Stomach smooth muscle (tissue), 2 donors: ENCODE measurements around the gene KCNK4.

Experiments used
- H3K27ac ChIP-seq: one replicate; pipeline ENCODE4 v1.7.0; 2013; ENCODE audit warnings: mild to moderate bottlenecking, low read length, inconsistent platforms
- H3K27me3 ChIP-seq, 2 donors: one replicate each; pipeline ENCODE4 v1.7.0; 2013; ENCODE audit warnings: low read length in 2 of 2; ENCODE audit not compliant: insufficient read depth in 2 of 2, control insufficient read depth in 1 of 2
- H3K36me3 ChIP-seq, 2 donors: one replicate each; pipeline ENCODE4 v1.7.0; 2013; ENCODE audit warnings: low read length in 2 of 2; ENCODE audit not compliant: control insufficient read depth in 2 of 2, insufficient read depth in 2 of 2
- H3K4me1 ChIP-seq: one replicate; pipeline ENCODE4 v1.7.0; 2013; ENCODE audit warnings: low read length; ENCODE audit not compliant: control insufficient read depth, insufficient read depth
- H3K4me3 ChIP-seq, 2 donors: one replicate each; pipeline ENCODE4 v1.7.0; 2013; ENCODE audit warnings: low read length in 2 of 2
- H3K9ac ChIP-seq, 2 donors: one replicate each; pipeline ENCODE4 v1.7.0; 2013; ENCODE audit warnings: low read length in 2 of 2, mild to moderate bottlenecking in 1 of 2
- H3K9me3 ChIP-seq, 2 donors: one replicate each; pipeline ENCODE4 v1.7.0; 2013; ENCODE audit warnings: low read length in 2 of 2; ENCODE audit not compliant: control insufficient read depth in 2 of 2
- donor health status: healthy.
- donor health status: Pancreatic carcinoma.

Gene KCNK4

GRCh38 chr11:64347193-64347867 is 56.2 kb downstream of the KCNK4 start:
- Histone ChIP-seq H3K27me3 (no peaks in the 10 kb centered on the region), H3K9ac (no peak overlapping the region), H3K27ac (no peak overlapping the region), H3K36me3 (no peaks in the 10 kb centered on the region), H3K4me1 (peaks cover 2% of the 10 kb centered on the region), H3K4me3 (no peak overlapping the region), H3K9me3 (no peaks in the 10 kb centered on the region)

DNA sequence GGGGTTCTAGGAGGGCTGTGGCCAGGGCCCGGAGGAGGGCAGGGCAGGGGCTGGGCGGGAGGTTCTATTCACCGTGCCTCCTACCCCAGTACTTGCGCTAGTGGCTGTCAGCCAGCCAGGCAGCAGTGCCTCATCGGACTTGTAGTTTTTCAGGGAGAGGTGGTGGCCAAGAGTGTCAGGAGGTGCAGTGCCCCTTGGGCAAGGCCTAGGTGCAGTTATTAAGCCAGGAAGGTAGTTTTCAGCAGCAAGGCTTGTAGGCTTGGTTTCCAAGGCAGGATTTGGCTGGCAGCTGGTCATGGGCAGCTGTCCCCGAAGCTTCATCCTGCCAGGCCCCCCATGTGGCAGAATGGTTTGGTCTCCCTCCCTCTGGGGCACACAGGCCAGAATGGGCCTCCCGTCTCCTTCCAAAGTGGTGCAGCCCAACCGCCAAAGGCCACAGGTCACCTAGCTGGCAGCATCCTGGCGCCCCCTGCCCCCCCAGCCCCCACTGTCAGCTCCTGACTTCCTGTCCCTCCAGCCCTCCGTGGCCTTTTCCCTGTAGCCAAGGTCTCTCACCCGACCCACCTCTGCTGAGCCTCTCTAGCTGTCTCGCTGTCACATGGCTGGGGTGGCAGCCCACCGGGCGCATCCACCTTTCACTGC is 57.4 kb downstream of the KCNK4 start:
- no peaks in the 10 kb centered on the region for H3K36me3 ChIP-seq
- no peak overlapping the region for H3K9ac ChIP-seq
- H3K4me1 ChIP-seq, result no peaks in the 10 kb centered on the region
- H3K27ac ChIP-seq, result no peak overlapping the region
- no peaks in the 10 kb centered on the region for H3K9me3 ChIP-seq
- H3K4me3 ChIP-seq, result no peak overlapping the region
- H3K27me3 ChIP-seq, result no peaks in the 10 kb centered on the region

- H3K27me3 ChIP-seq, result no peaks in the 10 kb centered on the region
- H3K36me3 ChIP-seq, result no peaks in the 10 kb centered on the region
- H3K9me3 ChIP-seq, result no peaks in the 10 kb centered on the region
- no peak overlapping the region for H3K9ac ChIP-seq
- no peak overlapping the region for H3K4me3 ChIP-seq
- no peak overlapping the region for H3K27ac ChIP-seq
- H3K4me1 ChIP-seq, result no peaks in the 10 kb centered on the region
Measured at GRCh38 chr11:64349025-64349387, 57.9 kb downstream of the KCNK4 start.

DNA sequence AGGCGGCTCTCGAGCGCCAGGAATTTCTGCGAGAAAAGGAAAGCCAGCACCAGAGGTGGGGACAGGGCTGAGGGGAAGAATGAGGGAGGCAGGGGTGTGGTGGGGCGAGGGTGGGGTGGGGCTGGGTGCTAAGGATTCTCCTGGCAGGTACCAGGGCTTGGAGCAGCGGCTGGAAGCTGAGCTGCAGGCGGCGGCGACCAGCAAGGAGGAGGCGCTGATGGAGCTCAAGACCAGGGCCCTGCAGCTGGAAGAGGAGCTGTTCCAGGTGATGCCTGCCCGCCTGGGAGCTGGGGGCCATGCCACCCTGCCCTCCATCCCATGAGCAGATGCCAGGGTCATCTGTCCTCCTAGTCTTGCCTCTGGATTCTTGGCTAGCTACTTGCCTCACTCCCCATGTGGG is 58.3 kb downstream of the KCNK4 start:
- no peak overlapping the region for H3K4me3 ChIP-seq
- H3K27ac ChIP-seq, result no peak overlapping the region
- no peaks in the 10 kb centered on the region for H3K4me1 ChIP-seq
- H3K9ac ChIP-seq, result no peak overlapping the region
- H3K36me3 ChIP-seq, result no peaks in the 10 kb centered on the region
- H3K9me3 ChIP-seq, result no peaks in the 10 kb centered on the region
- H3K27me3 ChIP-seq, result no peaks in the 10 kb centered on the region
